Mesothelial cell of epicardium (in vitro differentiated cells): Measurements from ENCODE around the gene LCLAT1. TPM values are rescaled to one million over a fixed set of nuclear protein-coding genes. Genes with fewer than 3 reads are reported as not detected.

Experiments
- DNase-seq, 2 experiments: peaks; one replicate each; pipeline ENCODE4 v3.0.0; 2021; ENCODE audit warnings: low spot score in 2 of 2; ENCODE audit not compliant: unreplicated experiment in 2 of 2
- H3K27ac Mint-ChIP-seq: 2 replicates; pipeline ENCODE4 v1.8.0; 2021; ENCODE audit warnings: mixed read lengths
- H3K27me3 Mint-ChIP-seq: 2 replicates; pipeline ENCODE4 v1.8.0; 2021; ENCODE audit warnings: low read depth, mixed read lengths
- H3K36me3 Mint-ChIP-seq: 2 replicates; pipeline ENCODE4 v1.8.0; 2021; ENCODE audit warnings: mixed read lengths
- H3K4me1 Mint-ChIP-seq: 2 replicates; pipeline ENCODE4 v1.8.0; 2021; ENCODE audit warnings: mixed read lengths
- H3K4me3 Mint-ChIP-seq: 2 replicates; pipeline ENCODE4 v1.8.0; 2021; ENCODE audit warnings: mild to moderate bottlenecking, moderate library complexity, mixed read lengths
- H3K9me3 Mint-ChIP-seq: 2 replicates; pipeline ENCODE4 v1.8.0; 2021; ENCODE audit warnings: mixed read lengths
- total RNA-seq: library from RNA; stranded (reverse); gene quantifications from 3 replicates; pipeline ENCODE4 v1.2.1, GENCODE V29; 2021
- TF ChIP-seq, protein P1 (sequence below): fragments of 200-600 bp; sonication (generic); IDR thresholded peaks from one replicate; pipeline ENCODE4 v1.5.0; 2021; ENCODE audit warnings: antibody characterized with exemption; ENCODE audit not compliant: unreplicated experiment

Gene LCLAT1
- total RNA-seq, 1 donor from 2014 or later = 23.2 TPM

- Mint-ChIP-seq H3K36me3 (peaks cover 4% of the 10 kb centered on the region), H3K9me3 (no peaks in the 10 kb centered on the region), H3K4me3 (no peak overlapping the region), H3K27me3 (no peaks in the 10 kb centered on the region), H3K27ac (no peak overlapping the region), H3K4me1 (peaks cover 10% of the 10 kb centered on the region)
- DNase-seq = no peak
- TF ChIP-seq, protein P1, sequence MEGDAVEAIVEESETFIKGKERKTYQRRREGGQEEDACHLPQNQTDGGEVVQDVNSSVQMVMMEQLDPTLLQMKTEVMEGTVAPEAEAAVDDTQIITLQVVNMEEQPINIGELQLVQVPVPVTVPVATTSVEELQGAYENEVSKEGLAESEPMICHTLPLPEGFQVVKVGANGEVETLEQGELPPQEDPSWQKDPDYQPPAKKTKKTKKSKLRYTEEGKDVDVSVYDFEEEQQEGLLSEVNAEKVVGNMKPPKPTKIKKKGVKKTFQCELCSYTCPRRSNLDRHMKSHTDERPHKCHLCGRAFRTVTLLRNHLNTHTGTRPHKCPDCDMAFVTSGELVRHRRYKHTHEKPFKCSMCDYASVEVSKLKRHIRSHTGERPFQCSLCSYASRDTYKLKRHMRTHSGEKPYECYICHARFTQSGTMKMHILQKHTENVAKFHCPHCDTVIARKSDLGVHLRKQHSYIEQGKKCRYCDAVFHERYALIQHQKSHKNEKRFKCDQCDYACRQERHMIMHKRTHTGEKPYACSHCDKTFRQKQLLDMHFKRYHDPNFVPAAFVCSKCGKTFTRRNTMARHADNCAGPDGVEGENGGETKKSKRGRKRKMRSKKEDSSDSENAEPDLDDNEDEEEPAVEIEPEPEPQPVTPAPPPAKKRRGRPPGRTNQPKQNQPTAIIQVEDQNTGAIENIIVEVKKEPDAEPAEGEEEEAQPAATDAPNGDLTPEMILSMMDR = no peak
Observed at GRCh38 chr2:30484145-30484544, 37.1 kb downstream of the LCLAT1 start.

DNA sequence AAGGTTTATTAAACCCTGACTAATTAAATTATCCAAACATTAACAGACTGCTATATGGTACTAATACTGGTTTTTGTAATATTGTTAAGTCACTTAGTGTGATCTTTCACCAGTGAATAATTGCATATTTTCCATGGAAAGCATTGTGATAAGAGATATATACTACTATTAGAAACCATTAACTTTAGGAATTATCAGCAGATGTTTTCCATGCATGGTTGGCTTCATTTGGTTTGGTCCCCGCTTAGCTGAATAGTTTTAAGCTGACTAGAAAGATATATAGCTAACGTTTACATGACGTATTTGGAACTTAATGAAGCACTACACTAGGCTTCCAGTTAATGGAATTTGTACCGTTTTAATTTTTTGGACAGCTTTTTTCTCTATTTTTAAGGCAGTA is 37.9 kb downstream of the LCLAT1 start:
- Mint-ChIP-seq H3K4me1 (peaks cover 10% of the 10 kb centered on the region), H3K27ac (no peak overlapping the region), H3K27me3 (no peaks in the 10 kb centered on the region), H3K36me3 (peaks cover 4% of the 10 kb centered on the region), H3K9me3 (no peaks in the 10 kb centered on the region), H3K4me3 (no peak overlapping the region)
- TF ChIP-seq, protein P1 = no peak
- no peak for DNase-seq

DNA sequence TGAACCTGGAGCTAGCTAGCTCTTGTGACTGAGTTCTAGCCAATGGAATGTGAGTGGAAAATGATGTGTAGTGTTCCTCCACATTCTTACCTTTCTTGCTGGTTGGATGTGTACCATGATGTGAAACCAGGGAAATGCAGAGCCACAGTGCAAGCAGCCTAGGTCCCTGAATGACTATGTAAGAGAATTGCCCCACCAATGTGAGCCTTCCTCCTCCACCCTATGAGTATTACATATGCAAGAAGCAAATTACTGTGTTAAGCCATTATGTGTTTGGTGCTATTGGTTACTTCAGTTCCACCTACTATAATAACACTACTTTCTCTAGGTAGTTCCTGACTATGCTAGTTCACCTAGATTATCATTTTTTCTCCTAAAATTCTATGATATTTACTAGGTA is 39.6 kb downstream of the LCLAT1 start:
- Mint-ChIP-seq H3K9me3 (no peaks in the 10 kb centered on the region), H3K27ac (no peak overlapping the region), H3K4me3 (no peak overlapping the region), H3K36me3 (peaks cover 2% of the 10 kb centered on the region), H3K4me1 (peaks cover 2% of the 10 kb centered on the region), H3K27me3 (no peaks in the 10 kb centered on the region)
- DNase-seq = no peak
- TF ChIP-seq, protein P1 = no peak

- TF ChIP-seq, protein P1 = no peak
Observed at GRCh38 chr2:30487603-30488002, 40.6 kb downstream of the LCLAT1 start.

DNA sequence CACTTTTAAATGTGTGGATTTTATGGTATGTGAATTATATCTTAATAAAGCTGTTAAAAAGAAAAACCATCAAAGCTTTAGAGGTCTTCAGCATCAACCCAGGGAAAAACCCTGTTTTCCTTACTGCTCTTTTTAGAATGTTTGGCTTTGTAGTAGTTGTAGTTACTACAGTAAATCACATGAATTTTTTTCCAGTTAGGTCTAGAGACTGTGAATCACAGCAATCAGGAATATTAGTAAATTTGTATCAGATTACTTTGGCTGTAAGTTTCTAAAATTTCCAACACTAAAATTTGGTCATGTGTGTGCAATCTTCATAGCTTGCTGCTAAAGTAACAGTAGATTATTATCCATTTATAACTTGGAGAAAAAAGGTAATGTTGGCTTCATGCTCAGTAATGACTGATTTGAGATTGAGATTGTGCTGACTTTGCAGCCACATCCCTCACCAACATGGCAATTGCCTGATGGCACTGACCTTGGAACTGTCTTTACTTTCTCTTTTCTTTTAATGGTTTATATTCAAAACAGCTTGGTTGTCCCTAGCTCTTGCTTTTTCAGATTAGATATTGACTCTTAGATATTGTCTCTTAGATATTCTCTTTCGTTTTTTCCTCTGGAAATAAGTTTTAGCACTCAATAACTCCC is 41.1 kb downstream of the LCLAT1 start:
- Mint-ChIP-seq H3K9me3 (no peaks in the 10 kb centered on the region), H3K27ac (no peak overlapping the region), H3K4me1 (peaks cover 2% of the 10 kb centered on the region), H3K36me3 (peaks cover 2% of the 10 kb centered on the region), H3K4me3 (no peak overlapping the region), H3K27me3 (no peaks in the 10 kb centered on the region)
- no peak for DNase-seq
- TF ChIP-seq, protein P1 = no peak

More at GRCh38 chr2:30487603-30488002, 40.6 kb downstream of the LCLAT1 start:
- H3K36me3 Mint-ChIP-seq = peaks cover 2% of the 10 kb centered on the region
- no peak overlapping the region for H3K27ac Mint-ChIP-seq
- H3K27me3 Mint-ChIP-seq = no peaks in the 10 kb centered on the region
- H3K9me3 Mint-ChIP-seq = no peaks in the 10 kb centered on the region
- peaks cover 2% of the 10 kb centered on the region for H3K4me1 Mint-ChIP-seq
- no peak overlapping the region for H3K4me3 Mint-ChIP-seq
- DNase-seq = no peak

DNA sequence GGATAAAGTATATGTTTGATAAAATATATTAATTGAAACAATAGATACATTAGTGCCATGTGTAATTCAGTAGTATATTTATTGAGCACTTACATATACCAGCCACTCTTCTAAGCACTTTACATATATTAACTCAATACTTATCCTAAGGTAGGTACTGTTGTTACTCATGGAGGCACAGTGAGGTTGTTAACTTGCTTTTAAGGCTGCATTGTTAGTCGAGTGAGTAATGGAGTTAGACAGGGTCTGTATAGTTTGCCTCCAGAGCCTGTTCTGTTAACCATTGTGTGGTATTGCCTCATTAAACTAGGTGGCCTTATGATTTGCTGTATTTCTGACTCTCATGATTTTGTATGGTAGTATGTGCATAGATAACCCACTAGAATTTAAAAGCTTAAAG is 44.2 kb downstream of the LCLAT1 start:
- no peak overlapping the region for H3K27ac Mint-ChIP-seq
- peaks cover 5% of the 10 kb centered on the region for H3K9me3 Mint-ChIP-seq
- no peak overlapping the region for H3K4me3 Mint-ChIP-seq
- TF ChIP-seq, protein P1 = no peak
- H3K27me3 Mint-ChIP-seq = no peaks in the 10 kb centered on the region
- H3K36me3 Mint-ChIP-seq = peaks cover 2% of the 10 kb centered on the region
- DNase-seq = no peak
- H3K4me1 Mint-ChIP-seq = no peaks in the 10 kb centered on the region
